Heart left ventricle (tissue), 13 donors: ENCODE data around the gene ODC1.

Source experiments
- POLR2A ChIP-seq, 2 donors: fragments of 450-650 bp; IDR thresholded peaks; one replicate each; pipeline ENCODE4 v1.6.1; 2017; ENCODE audit warnings: antibody characterized with exemption in 2 of 2, mild to moderate bottlenecking in 2 of 2, moderate library complexity in 2 of 2
- TF ChIP-seq, protein P1 (sequence below), 12 donors: fragments of 200-600 bp; sonication (generic) in 4 of 12; IDR thresholded peaks; one replicate each; pipeline versions ENCODE4 v1.5.0 to v1.8.0; 2018 to 2022; ENCODE audit warnings: antibody characterized with exemption in 12 of 12, mild to moderate bottlenecking in 5 of 12
- donor health status: ischemic (EF 13 %, LVEDD 7.1; RV severe dilation, severe dysfunction).
- donor health status: DM: no; HTN: yes; CAD: no.
- donor health status: DM: no; HTN: no; CAD: no.
- donor health status: ischemic (EF 25% LVEDD 6.9; RV normal size, moderate dysfunction).
- donor health status: ischemic (EF 25% LVEDD 5.7; RV mildly dilated, moderate dysfunction).
- donor health status: ischemic (EF 35%, LVEDD 5.7; RV mildly dilated, moderate dysfunction).
- donor health status: nonischemic (EF 11% LVEDD 7.7; RV severe dilation, severe dysfunction).
- donor health status: DM: yes; HTN: yes; CAD: no.
- donor health status: PGD.
- donor health status: ischemic (EF 29% LVEDD 5.4; RV normal size, mild dysfunction).
- donor health status: nonischemic (EF 23%, LVEDD 6.1; RV moderate dilation, normal function).

DNA sequence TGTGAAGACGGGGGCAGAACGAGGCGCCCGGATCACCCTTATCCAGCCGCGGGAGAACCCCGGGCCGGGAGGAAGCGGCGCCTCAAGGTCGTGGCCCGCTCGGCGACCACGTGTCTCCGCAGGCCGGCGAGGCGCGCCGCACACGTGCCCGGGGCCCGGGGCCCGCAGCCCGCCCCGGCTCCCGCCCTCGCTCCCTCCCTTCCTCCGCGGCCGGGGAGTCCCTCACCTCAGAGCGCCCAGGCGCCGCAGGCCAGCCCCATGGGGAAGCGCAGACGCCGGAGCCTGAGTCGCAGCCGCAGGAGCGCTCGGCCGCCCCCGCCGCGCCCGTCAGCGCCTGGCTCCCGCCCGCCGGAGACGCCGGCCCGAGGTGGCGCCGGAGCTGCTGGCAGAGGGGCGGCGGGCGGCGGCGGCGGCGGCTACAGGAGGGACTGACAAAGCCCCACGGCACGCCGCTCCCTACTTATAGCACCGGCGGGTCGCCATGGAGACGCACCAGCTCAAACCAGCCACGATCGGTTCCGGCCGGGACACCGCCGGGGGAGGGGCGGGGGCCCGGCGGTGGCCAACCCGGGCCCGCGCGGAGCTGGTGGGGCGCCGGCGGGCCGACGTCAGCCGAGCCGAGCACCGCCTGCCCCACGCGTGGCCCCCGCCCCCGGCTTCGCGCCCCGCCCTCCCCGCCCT, at the start of gene ODC1:
- TF ChIP-seq, protein P1, sequence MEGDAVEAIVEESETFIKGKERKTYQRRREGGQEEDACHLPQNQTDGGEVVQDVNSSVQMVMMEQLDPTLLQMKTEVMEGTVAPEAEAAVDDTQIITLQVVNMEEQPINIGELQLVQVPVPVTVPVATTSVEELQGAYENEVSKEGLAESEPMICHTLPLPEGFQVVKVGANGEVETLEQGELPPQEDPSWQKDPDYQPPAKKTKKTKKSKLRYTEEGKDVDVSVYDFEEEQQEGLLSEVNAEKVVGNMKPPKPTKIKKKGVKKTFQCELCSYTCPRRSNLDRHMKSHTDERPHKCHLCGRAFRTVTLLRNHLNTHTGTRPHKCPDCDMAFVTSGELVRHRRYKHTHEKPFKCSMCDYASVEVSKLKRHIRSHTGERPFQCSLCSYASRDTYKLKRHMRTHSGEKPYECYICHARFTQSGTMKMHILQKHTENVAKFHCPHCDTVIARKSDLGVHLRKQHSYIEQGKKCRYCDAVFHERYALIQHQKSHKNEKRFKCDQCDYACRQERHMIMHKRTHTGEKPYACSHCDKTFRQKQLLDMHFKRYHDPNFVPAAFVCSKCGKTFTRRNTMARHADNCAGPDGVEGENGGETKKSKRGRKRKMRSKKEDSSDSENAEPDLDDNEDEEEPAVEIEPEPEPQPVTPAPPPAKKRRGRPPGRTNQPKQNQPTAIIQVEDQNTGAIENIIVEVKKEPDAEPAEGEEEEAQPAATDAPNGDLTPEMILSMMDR (IDR thresholded peaks at IDR 0.05), result no peak
- TF ChIP-seq POLR2A (IDR thresholded peaks at IDR 0.05), result no peak
